ENCODE measurements around the gene CNOT6L.

GRCh38 chr4:77787969-77788368, 31.2 kb downstream of the CNOT6L start:
- TF ChIP-seq EZH2phosphoT487 (IDR thresholded peaks at IDR 0.05; ENCODE audit: insufficient read depth, low read depth) (no peak), EZH2 (IDR thresholded peaks at IDR 0.05; ENCODE audit: insufficient read depth, poor library complexity, severe bottlenecking) (no peak)

Measured in GM23248 (cell line).